ACHN (cell line): ENCODE data around the gene MTA3.

Source experiments
- DNase-seq: peaks from one replicate; pipeline ENCODE4 v3.0.0-alpha.2; 2015
- in situ Hi-C: cut with HindIII; loops from 2 replicates; pipeline ENCODE4 v1.10.0; 2017; ENCODE audit warnings: low sequenced_read_pairs, low pct_ligation_motif_present, low pct_unique_long_range_greater_than_20kb

MTA3 gene

GRCh38 chr2:42748840-42749239, 180.4 kb downstream of the MTA3 start:
- DNase-seq = no peak
- in situ Hi-C loops = no loop called here

- in situ Hi-C loops = no loop called here
- no peak for DNase-seq
Observed at GRCh38 chr2:42752314-42752713, 183.9 kb downstream of the MTA3 start.

- DNase-seq = no peak
- in situ Hi-C loops = no loop called here
Observed at GRCh38 chr2:42752816-42753813, 184.7 kb downstream of the MTA3 start.

DNA sequence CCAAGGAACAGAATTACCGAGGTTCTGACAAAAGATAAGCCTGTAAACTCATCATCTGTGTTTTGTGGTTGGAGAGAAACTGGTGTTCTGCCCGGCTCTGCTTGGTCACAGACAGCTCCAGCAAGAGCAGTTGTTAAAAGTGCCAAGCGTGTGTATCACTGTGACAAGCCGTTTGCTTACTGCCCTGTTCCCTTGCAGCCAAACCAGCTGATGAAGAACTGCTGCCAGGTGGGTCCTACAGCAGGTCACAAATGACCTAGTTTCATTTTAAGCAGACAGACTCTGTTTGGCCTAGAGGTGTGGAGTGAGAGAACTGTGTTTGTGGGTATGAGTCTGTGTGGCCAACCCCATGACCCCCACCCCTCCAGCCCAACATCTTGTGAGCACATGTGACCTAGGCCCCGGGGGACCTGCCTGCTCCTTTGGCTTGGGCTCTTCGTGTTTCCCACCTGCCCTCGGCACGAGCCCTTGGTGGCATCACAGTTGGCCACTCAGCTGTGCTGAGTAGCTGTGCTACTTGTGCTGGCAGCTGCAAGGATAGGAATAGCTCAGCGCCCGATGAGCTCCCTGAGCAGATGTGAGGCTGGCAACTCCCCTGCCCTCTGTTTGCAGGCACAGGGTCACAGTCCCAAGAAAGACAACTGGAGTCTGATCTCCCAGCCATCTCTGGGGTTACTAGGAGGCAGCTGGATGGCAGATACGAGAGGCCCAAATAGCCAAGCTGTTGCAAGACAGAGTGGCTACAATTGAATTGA, 185.8 kb downstream of the MTA3 start:
- in situ Hi-C loops = no loop called here
- DNase-seq = no peak

GRCh38 chr2:42754776-42755140, 186.3 kb downstream of the MTA3 start:
- DNase-seq = no peak
- in situ Hi-C loops = no loop called here

GRCh38 chr2:42755191-42755880, 186.9 kb downstream of the MTA3 start:
- in situ Hi-C loops = no loop called here

GRCh38 chr2:42756150-42756775, 187.8 kb downstream of the MTA3 start:
- in situ Hi-C loops = no loop called here
- no peak for DNase-seq

More at GRCh38 chr2:42755191-42755880, 186.9 kb downstream of the MTA3 start:
- no peak for DNase-seq

- no peak for DNase-seq
- in situ Hi-C loops = no loop called here
Observed at GRCh38 chr2:42756966-42757513, 188.6 kb downstream of the MTA3 start.

DNA sequence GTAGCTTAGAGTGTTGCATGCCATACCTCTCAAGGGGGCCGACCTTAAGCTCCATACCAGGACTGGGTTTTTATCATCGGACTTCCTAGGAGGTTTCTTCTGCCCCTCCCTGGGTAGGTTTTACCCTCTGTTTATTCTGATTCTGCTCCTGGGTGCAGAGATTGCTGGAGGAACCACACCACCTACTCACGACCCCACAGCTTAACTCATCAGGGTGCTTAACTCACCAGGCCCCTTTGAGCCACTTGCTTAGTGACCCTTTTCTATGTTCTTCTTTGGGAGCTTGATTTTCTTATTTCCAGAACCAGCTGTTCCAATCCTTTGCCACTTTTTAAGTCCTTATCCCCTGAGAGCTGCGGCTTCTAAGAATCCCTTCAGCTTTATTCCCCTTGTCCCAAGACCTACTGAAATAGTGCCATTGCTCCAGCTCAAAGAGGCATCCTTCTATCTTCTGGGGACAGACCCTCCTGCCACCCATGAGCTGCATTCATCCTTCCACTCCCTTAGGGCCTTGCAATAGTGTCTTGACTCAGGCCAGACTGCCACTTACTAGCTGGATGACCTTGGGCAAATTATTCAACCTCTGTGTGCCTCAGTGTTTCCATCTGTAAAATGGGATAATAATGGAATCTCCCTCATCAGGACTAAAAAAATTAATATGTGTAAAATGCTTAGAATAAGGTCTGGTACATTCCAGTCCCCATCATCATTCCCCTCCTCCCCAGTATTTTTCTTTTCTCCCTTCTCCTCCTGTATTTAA, 189.7 kb downstream of the MTA3 start:
- in situ Hi-C loops = no loop called here
- DNase-seq = no peak

GRCh38 chr2:42758751-42759150, 190.3 kb downstream of the MTA3 start:
- DNase-seq = no peak
- in situ Hi-C loops = no loop called here

GRCh38 chr2:42761554-42761953, 193.1 kb downstream of the MTA3 start:
- in situ Hi-C loops = no loop called here
- DNase-seq = no peak

DNA sequence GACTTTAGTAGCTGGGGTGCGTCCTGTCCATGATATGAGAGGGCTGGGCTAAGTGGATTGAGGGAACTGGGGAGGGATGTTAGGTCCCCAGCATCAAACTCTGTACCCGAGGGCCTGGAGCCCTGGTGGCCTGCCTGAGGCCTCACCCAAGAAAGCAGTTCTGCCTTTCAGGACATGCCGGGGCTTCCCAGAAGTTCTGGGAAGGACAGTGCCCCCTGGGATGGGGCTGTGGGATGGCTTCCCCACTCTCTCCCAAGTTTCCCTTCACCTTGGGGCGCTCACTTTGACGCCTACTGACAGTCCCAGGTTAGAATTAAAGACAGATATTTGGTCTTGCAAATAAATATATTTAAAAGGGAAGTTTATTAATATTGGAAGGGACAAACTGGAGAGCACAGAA, 193.7 kb downstream of the MTA3 start:
- in situ Hi-C loops = no loop called here
- no peak for DNase-seq

- in situ Hi-C loops = no loop called here
- DNase-seq = no peak
Observed at GRCh38 chr2:42762823-42763804, 194.7 kb downstream of the MTA3 start.

GRCh38 chr2:42764096-42764495, 195.7 kb downstream of the MTA3 start, which contains the start of gene OXER1:
Gene OXER1, minus strand, starts transcription at chr2:42764135. Its CDS starts 73 bp downstream, at chr2:42764062.
- in situ Hi-C loops = no loop called here
- no peak for DNase-seq

- no peak for DNase-seq
- in situ Hi-C loops = no loop called here
Observed at GRCh38 chr2:42764901-42765300, 196.5 kb downstream of the MTA3 start.

- no peak for DNase-seq
- in situ Hi-C loops = no loop called here
Observed at GRCh38 chr2:42765686-42766085, 197.3 kb downstream of the MTA3 start.
